ENCODE data around the gene SMOC2. TPM values are rescaled to one million over a fixed set of nuclear protein-coding genes. Genes with fewer than 3 reads are reported as not detected.

Gene SMOC2
- total RNA-seq, 1 experiment from 2014 or later, result 2.1 TPM

DNA sequence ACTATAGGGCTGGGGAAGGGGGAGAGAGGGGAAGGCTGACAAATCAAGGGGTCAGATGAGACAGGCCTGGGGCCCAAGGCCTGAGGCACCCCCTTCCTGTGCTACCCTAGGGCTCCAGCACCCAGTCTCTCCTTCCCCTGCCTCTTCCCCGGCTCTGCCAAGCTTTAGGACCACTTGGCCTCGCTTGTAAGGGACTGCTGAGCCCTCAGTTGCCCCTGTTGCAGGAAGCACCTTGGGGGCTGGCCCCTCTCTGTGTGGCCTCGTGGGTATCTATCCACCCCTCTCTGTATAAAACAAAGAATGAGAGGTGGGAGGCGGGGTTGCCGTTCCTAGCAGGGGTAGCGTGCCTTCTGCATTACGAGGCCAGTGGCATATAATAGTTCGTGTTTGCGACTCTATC, 21.4 kb upstream of the SMOC2 start:
- Histone ChIP-seq H4K8ac (replicated peaks; ENCODE audit: insufficient read length, low read depth, low read length) (no peak overlapping the region), H4K20me1 (ENCODE audit: control insufficient read depth, insufficient read depth, insufficient read length) (no peaks in the 10 kb centered on the region), H3K79me1 (ENCODE audit: insufficient read depth, low read depth, low read length, poor library complexity, severe bottlenecking) (no peaks in the 10 kb centered on the region), H3K23ac (ENCODE audit: insufficient read length, low read depth, low read length) (no peak overlapping the region), H2AK5ac (ENCODE audit: insufficient read length, low read length) (no peak overlapping the region), H3K14ac (ENCODE audit: insufficient read depth, low read length) (no peak overlapping the region), H3K9me3 (ENCODE audit: control insufficient read depth, low read depth, low read length) (no peaks in the 10 kb centered on the region), H3K4ac (ENCODE audit: low read depth, low read length) (no peak overlapping the region), H3K27ac (ENCODE audit: insufficient read length, low read depth, low read length) (no peak overlapping the region), H2BK5ac (ENCODE audit: insufficient read length, low read length) (no peak overlapping the region), H2BK120ac (ENCODE audit: low read depth, low read length, poor library complexity, severe bottlenecking) (no peak overlapping the region), H3K27me3 (ENCODE audit: insufficient read depth, low read length) (no peaks in the 10 kb centered on the region), H2BK12ac (ENCODE audit: insufficient read length, low read depth, low read length) (no peak overlapping the region), H2BK15ac (ENCODE audit: low read depth, low read length) (no peak overlapping the region), H4K5ac (ENCODE audit: insufficient read length, low read depth, low read length) (no peak overlapping the region), H4K91ac (ENCODE audit: insufficient read length, low read depth, low read length) (no peak overlapping the region), H3K4me1 (ENCODE audit: insufficient read depth, low read length) (no peaks in the 10 kb centered on the region), H3K4me2 (ENCODE audit: insufficient read depth, insufficient read length, low read length) (no peak overlapping the region), H3K23me2 (ENCODE audit: insufficient read length, low read depth, low read length, poor library complexity, severe bottlenecking) (no peaks in the 10 kb centered on the region), H3T11ph (ENCODE audit: low read length) (no peak overlapping the region), H3K79me2 (ENCODE audit: insufficient read depth, low read length) (no peaks in the 10 kb centered on the region), H2BK20ac (ENCODE audit: low read depth, low read length, poor library complexity, severe bottlenecking) (no peak overlapping the region), H2AFZ (ENCODE audit: low read length) (no peak overlapping the region), H3K9ac (ENCODE audit: extremely low read depth, insufficient read length, low read length) (no peak overlapping the region), H3K56ac (ENCODE audit: insufficient read length, low read depth, low read length) (no peak overlapping the region), H3K18ac (ENCODE audit: insufficient read length, low read depth, low read length) (no peak overlapping the region)
- Mint-ChIP-seq H3K9me3 (no peaks in the 10 kb centered on the region), H3K4me1 (peaks cover 6 to 17% of the 10 kb centered on the region in 2 experiments), H3K27me3 (ENCODE audit: low read depth) (peaks cover 4% of the 10 kb centered on the region), H3K4me3 (no peak overlapping the region), H3K36me3 (ENCODE audit: insufficient read depth in 1 of 3, low read depth in 3 of 3) (no peaks in the 10 kb centered on the region), H3K27ac (no peak overlapping the region)
- DNase-seq, result no peak
- no peak for TF ChIP-seq CTCF (conservative IDR thresholded peaks at IDR 0.05)
- WGBS (ENCODE audit: extremely low coverage, insufficient read length, low lambda C conversion rate), result no CpG with 5 or more reads among the region's 9 CpGs
